ENCODE measurements around the gene RPS21.
A peak's percentile ranks its signal among the peaks of the same experiment; 100 is the strongest.

GRCh38 chr20:62359491-62360121 is 27.3 kb upstream of the RPS21 start:
- TF ChIP-seq CTCF (IDR thresholded peaks at IDR 0.05) (no peak), POLR2AphosphoS5 (IDR thresholded peaks at IDR 0.05) (peak; percentile 28 to 41 (median 31)), EP300 (IDR thresholded peaks at IDR 0.05) (no peak)

All from sigmoid colon (tissue), 4 donors.